Measurements from ENCODE around the gene HTR5A.
A peak's percentile ranks its signal among the peaks of the same experiment; 100 is the strongest.
"Not testable (repeated sequence)": the region's sequence is repeated elsewhere in the genome, so short reads cannot be mapped to it uniquely, and the experiment has no call there.

Gene HTR5A

GRCh38 chr7:155069992-155070751 is at the start of gene HTR5A:
Gene HTR5A (plus strand): TSS chr7:155070324. CDS start chr7:155070900, 576 bp downstream.
- peak; percentile 63 for DNase-seq (ENCODE audit: low read depth)

GRCh38 chr7:155020996-155021395 is 49.1 kb upstream of the HTR5A start:
- DNase-seq (ENCODE audit: low read depth) = no peak

- DNase-seq (ENCODE audit: low read depth) = no peak
These were observed 48.4 kb upstream of the HTR5A start for GRCh38 chr7:155021699-155022145.

GRCh38 chr7:155027879-155028278 is 42.2 kb upstream of the HTR5A start:
- no peak for DNase-seq (ENCODE audit: low read depth)

- DNase-seq (ENCODE audit: low read depth) = no peak
These were observed 37.1 kb upstream of the HTR5A start for GRCh38 chr7:155032978-155033377.

GRCh38 chr7:155034495-155034894 is 35.6 kb upstream of the HTR5A start:
- not testable (repeated sequence) for DNase-seq (ENCODE audit: low read depth)

GRCh38 chr7:155038335-155038734 is 31.8 kb upstream of the HTR5A start:
- DNase-seq (ENCODE audit: low read depth) = no peak

GRCh38 chr7:155043756-155044155 is 26.4 kb upstream of the HTR5A start:
- no peak for DNase-seq (ENCODE audit: low read depth)

GRCh38 chr7:155048006-155048405 is 22.1 kb upstream of the HTR5A start:
- no peak for DNase-seq (ENCODE audit: low read depth)

GRCh38 chr7:155051355-155051754 is 18.8 kb upstream of the HTR5A start:
- no peak for DNase-seq (ENCODE audit: low read depth)

GRCh38 chr7:155053002-155053401 is 17.1 kb upstream of the HTR5A start:
- DNase-seq (ENCODE audit: low read depth) = no peak

GRCh38 chr7:155054761-155055160 is 15.4 kb upstream of the HTR5A start:
- no peak for DNase-seq (ENCODE audit: low read depth)

- DNase-seq (ENCODE audit: low read depth) = no peak
These were observed 13.0 kb upstream of the HTR5A start for GRCh38 chr7:155057076-155057475.

- DNase-seq (ENCODE audit: low read depth) = no peak
These were observed 11.2 kb upstream of the HTR5A start for GRCh38 chr7:155058896-155059295.

GRCh38 chr7:155059703-155060102 is 10.4 kb upstream of the HTR5A start:
- DNase-seq (ENCODE audit: low read depth) = no peak

GRCh38 chr7:155062411-155062810 is 7.7 kb upstream of the HTR5A start:
- DNase-seq (ENCODE audit: low read depth) = no peak

- no peak for DNase-seq (ENCODE audit: low read depth)
These were observed 5.9 kb upstream of the HTR5A start for GRCh38 chr7:155064186-155064585.

GRCh38 chr7:155066417-155066950 is 3.6 kb upstream of the HTR5A start:
- DNase-seq (ENCODE audit: low read depth) = no peak

GRCh38 chr7:155071121-155071651 is 1.1 kb downstream of the HTR5A start:
- DNase-seq (ENCODE audit: low read depth) = no peak

- DNase-seq (ENCODE audit: low read depth) = no peak
These were observed 1.9 kb downstream of the HTR5A start for GRCh38 chr7:155071916-155072571.

- no peak for DNase-seq (ENCODE audit: low read depth)
These were observed 3.8 kb downstream of the HTR5A start for GRCh38 chr7:155073922-155074321.

GRCh38 chr7:155084021-155084420 is 13.9 kb downstream of the HTR5A start:
- DNase-seq (ENCODE audit: low read depth) = no peak

GRCh38 chr7:155084969-155085368 is 14.8 kb downstream of the HTR5A start:
- no peak for DNase-seq (ENCODE audit: low read depth)
